Thoracic aorta endothelial cell (primary cell): Measurements from ENCODE around the gene MAP2K3. TPM values are rescaled to one million over a fixed set of nuclear protein-coding genes. Genes with fewer than 3 reads are reported as not detected.

Source experiments
- total RNA-seq: library from RNA; depleted of rRNA; stranded (reverse); fragments of >200 nt; gene quantifications from 2 replicates; pipeline ENCODE4 v1.2.3, GENCODE V29; 2012

The MAP2K3 gene
- 19.3 and 22.5 TPM in 2 replicates for total RNA-seq

GRCh38 chr17:21284319-21285163, at the start of gene MAP2K3:
MAP2K3 (plus strand) TSS chr17:21284711; CDS start chr17:21284921, 210 bp downstream.

GRCh38 chr17:21252796-21253645, 31.5 kb upstream of the MAP2K3 start, which contains the start of gene NATD1:
NATD1 (minus strand) TSS chr17:21253410; CDS start chr17:21253264, 146 bp downstream.

Other genes starting within 250 kb of the MAP2K3 start
- 287 and 301 TPM in 2 replicates for gene USP22, start 241.7 kb upstream of the MAP2K3 start, total RNA-seq
- 10.0 and 10.7 TPM in 2 replicates for gene DHRS7B, start 157.7 kb upstream of the MAP2K3 start, total RNA-seq
- gene TMEM11, start 70.5 kb upstream of the MAP2K3 start, total RNA-seq, result 23.4 and 25.5 TPM in 2 replicates
- gene NATD1, start 31.3 kb upstream of the MAP2K3 start, total RNA-seq, result 2.4 and 3.2 TPM in 2 replicates
- gene KCNJ12, start 91.6 kb downstream of the MAP2K3 start, total RNA-seq, result 1.3 and 4.7 TPM in 2 replicates